Measurements from ENCODE around the gene MST1.

GRCh38 chr3:49653621-49654020 is 35.7 kb downstream of the MST1 start:
- TF ChIP-seq CTCF (IDR thresholded peaks at IDR 0.05; ENCODE audit: poor library complexity) (no peak), EZH2 (IDR thresholded peaks at IDR 0.05; ENCODE audit: borderline replicate concordance) (no peak)
